ENCODE results near the gene CALML5.

GRCh38 chr10:5456563-5456962, 42.8 kb downstream of the CALML5 start:
- TF ChIP-seq CTCF (IDR thresholded peaks at IDR 0.05) = no peak
- no peak for TF ChIP-seq EZH2 (IDR thresholded peaks at IDR 0.05)
- no peak for TF ChIP-seq EZH2phosphoT487 (IDR thresholded peaks at IDR 0.05)

Data from neural progenitor cell (in vitro differentiated cells).